ENCODE results near the gene NID1. TPM values are rescaled to one million over a fixed set of nuclear protein-coding genes. Genes with fewer than 3 reads are reported as not detected.
"Not testable (repeated sequence)": the region's sequence is repeated elsewhere in the genome, so short reads cannot be mapped to it uniquely, and the experiment has no call there.

NID1 gene
- total RNA-seq, 4 donors from 2014 or later, result 131 to 458 (median 203) TPM

- TF ChIP-seq, protein P1, sequence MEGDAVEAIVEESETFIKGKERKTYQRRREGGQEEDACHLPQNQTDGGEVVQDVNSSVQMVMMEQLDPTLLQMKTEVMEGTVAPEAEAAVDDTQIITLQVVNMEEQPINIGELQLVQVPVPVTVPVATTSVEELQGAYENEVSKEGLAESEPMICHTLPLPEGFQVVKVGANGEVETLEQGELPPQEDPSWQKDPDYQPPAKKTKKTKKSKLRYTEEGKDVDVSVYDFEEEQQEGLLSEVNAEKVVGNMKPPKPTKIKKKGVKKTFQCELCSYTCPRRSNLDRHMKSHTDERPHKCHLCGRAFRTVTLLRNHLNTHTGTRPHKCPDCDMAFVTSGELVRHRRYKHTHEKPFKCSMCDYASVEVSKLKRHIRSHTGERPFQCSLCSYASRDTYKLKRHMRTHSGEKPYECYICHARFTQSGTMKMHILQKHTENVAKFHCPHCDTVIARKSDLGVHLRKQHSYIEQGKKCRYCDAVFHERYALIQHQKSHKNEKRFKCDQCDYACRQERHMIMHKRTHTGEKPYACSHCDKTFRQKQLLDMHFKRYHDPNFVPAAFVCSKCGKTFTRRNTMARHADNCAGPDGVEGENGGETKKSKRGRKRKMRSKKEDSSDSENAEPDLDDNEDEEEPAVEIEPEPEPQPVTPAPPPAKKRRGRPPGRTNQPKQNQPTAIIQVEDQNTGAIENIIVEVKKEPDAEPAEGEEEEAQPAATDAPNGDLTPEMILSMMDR (IDR thresholded peaks at IDR 0.05), result no peak
- DNase-seq (ENCODE audit: low spot score) (peak; percentile 87), ATAC-seq (ENCODE audit: low FRiP score) (peak; percentile 99)
Measured at GRCh38 chr1:235971571-235972310, 93.1 kb downstream of the NID1 start.

DNA sequence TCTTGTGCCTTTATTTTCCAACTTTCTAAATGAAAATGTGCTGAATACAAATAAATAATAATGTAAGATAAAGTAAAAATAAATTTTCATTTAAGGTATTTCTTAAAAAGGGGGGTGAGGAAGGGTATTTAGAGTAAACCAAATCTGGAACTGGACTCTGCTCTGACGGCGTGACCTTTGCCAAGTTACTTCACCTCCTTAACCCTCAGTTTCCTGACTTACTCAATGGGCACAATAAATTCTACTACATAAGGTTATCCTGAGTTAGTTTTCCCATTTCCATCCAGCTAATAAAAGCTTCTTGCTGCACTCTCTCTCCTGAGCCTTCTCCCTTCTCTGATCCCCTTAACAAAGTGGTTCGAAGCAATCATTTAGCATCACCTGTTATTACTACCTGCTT, 93.9 kb downstream of the NID1 start:
- TF ChIP-seq, protein P1 (IDR thresholded peaks at IDR 0.05), result no peak
- DNase-seq (ENCODE audit: low spot score), result no peak
- ATAC-seq (ENCODE audit: low FRiP score), result no peak

DNA sequence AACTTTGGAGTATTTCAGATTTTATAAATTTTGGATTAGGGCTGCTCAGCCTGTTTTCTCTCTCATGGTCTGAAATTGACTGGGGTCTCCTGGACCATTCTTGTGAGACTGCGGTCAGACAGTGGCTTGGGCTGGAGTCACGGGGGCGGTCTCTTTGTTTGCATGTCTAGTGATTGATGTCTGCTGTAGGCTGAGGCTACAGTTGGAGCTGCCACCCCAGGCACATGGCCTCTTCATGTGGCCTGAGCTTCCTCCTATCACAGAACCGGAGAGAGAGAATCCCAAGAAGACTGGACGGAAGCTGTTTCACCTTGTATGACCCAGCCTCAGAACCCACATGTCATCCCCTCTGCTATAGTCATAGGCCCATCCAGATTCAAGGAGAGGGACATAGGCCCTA, 96.1 kb downstream of the NID1 start:
- no peak for ATAC-seq (ENCODE audit: low FRiP score)
- DNase-seq (ENCODE audit: low spot score), result no peak
- TF ChIP-seq, protein P1 (IDR thresholded peaks at IDR 0.05), result no peak

DNA sequence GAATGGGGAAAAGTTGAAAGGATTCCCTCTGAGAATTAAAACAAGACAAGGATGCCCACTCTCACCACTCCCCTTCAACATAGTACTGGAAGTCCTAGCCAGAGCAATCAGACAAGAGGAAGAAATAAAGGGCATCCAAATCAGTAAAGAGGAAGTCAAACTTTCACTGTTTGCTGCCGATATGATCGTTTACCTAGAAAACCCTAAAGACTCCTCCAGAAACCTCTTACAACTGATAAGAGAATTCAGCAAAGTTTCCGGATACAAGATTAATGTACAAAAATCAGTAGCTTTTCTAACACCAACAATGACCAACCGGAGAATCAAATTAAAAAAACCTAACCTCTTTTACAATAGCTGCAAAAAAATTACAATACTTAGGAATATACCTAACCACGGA, 98.8 kb downstream of the NID1 start:
- DNase-seq (ENCODE audit: low spot score); ATAC-seq (ENCODE audit: low FRiP score): not testable (repeated sequence)

- TF ChIP-seq, protein P1 (IDR thresholded peaks at IDR 0.05), result no peak
- ATAC-seq (ENCODE audit: low FRiP score), result no peak
- no peak for DNase-seq (ENCODE audit: low spot score)
Measured at GRCh38 chr1:235960809-235961208, 104.1 kb downstream of the NID1 start.

DNA sequence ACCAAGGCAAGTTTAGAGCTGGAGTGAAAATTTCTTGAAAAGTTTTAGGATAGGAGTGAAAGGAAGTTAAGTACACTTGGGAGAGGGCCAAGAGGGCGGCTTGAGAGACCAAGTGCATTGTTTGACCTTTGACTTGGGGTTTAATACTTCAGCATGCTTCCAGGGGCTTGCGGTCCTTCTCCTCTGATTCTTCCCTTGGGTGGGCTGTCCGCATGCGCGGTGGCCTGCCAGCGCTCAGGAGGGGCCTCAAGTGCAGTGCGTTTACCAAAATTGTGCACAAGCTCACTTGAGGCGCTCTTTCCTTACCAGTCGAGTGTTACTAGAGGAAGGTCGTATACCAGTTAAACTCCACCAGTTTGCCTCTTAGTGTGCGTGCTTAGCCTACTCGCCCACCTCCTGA, 106.9 kb downstream of the NID1 start:
- TF ChIP-seq, protein P1 (IDR thresholded peaks at IDR 0.05), result no peak
- DNase-seq (ENCODE audit: low spot score) (no peak), ATAC-seq (ENCODE audit: low FRiP score) (no peak)

GRCh38 chr1:235955777-235956176, 109.1 kb downstream of the NID1 start:
- ATAC-seq (ENCODE audit: low FRiP score), result no peak
- TF ChIP-seq, protein P1 (IDR thresholded peaks at IDR 0.05), result no peak
- DNase-seq (ENCODE audit: low spot score), result no peak
